H1 (cell line): ENCODE data around the gene ZNF606. TPM values are rescaled to one million over a fixed set of nuclear protein-coding genes. Genes with fewer than 3 reads are reported as not detected.

Experiments used
- CTCF ChIA-PET: fragments of 300-600 bp; sonication (Branson Sonifier 250); formaldehyde crosslinking; loops from one replicate; lab custom pipeline; 2021; ENCODE audit not compliant: partially characterized antibody; lab: Charles Lee
- POLR2A ChIA-PET: fragments of 300-600 bp; sonication (Branson Sonifier 250); formaldehyde crosslinking; loops from one replicate; lab custom pipeline; 2021; ENCODE audit warnings: inconsistent platforms; ENCODE audit not compliant: partially characterized antibody; lab: Charles Lee
- DNase-seq, 2 experiments: peaks; one replicate each; pipeline versions ENCODE4 v3.0.0 to v3.0.0-alpha.2; 2010 to 2022; ENCODE audit warnings: low spot score in 2 of 2, low read depth in 1 of 2, mixed read lengths in 1 of 2
- FAIRE-seq: peaks from 2 replicates; lab custom pipeline; 2011; peaks lifted over from hg19 to GRCh38; lab: Jason Lieb, UNC
- H2AFZ ChIP-seq: 2 replicates; pipeline ENCODE4 v1.8.1; 2012; ENCODE audit warnings: low read length, inconsistent platforms
- H2AK5ac ChIP-seq: 2 replicates; pipeline ENCODE4 v1.6.1; 2013; ENCODE audit warnings: low read depth, low read length
- H2BK120ac ChIP-seq: replicated peaks from 2 replicates; pipeline ENCODE3; 2013; ENCODE audit warnings: low read depth, low read length, inconsistent platforms
- H2BK12ac ChIP-seq: 2 replicates; pipeline ENCODE4 v1.6.1; 2013; ENCODE audit warnings: low read depth, low read length
- H2BK15ac ChIP-seq: 2 replicates; pipeline ENCODE4 v1.6.1; 2013; ENCODE audit warnings: low read length
- H2BK20ac ChIP-seq: 2 replicates; pipeline ENCODE4 v1.6.1; 2013; ENCODE audit warnings: low read length
- H2BK5ac ChIP-seq: 2 replicates; pipeline ENCODE4 v1.6.1; 2013; ENCODE audit warnings: low read depth, low read length
- H3K14ac ChIP-seq: 2 replicates; pipeline ENCODE4 v1.6.1; 2013; ENCODE audit warnings: inconsistent platforms; ENCODE audit not compliant: insufficient read length
- H3K18ac ChIP-seq: 2 replicates; pipeline ENCODE4 v1.6.1; 2013; ENCODE audit warnings: low read length; ENCODE audit errors: extremely low read depth
- H3K23ac ChIP-seq: 2 replicates; pipeline ENCODE4 v1.6.1; 2013; ENCODE audit warnings: inconsistent platforms; ENCODE audit not compliant: insufficient read length
- H3K23me2 ChIP-seq: 2 replicates; pipeline ENCODE4 v1.6.1; 2013; ENCODE audit warnings: low read depth, low read length
- H3K27ac ChIP-seq: 2 replicates; pipeline ENCODE4 v1.6.1; 2011; ENCODE audit warnings: low read depth, low read length, inconsistent platforms
- H3K27me3 ChIP-seq, 4 experiments: replicated peaks in 1 of 4; 1 replicate in 1 of 4; 2 replicates in 3 of 4; pipeline versions ENCODE4 v1.6.1 to v1.8.1; 2011 to 2013; ENCODE audit warnings: low read length in 3 of 4, mild to moderate bottlenecking in 3 of 4, inconsistent platforms in 2 of 4, mixed read lengths in 2 of 4, moderate library complexity in 1 of 4; ENCODE audit not compliant: control insufficient read depth in 3 of 4, insufficient read depth in 3 of 4; ENCODE audit errors: extremely low read depth in 1 of 4
- H3K36me3 ChIP-seq, 4 experiments: 2 replicates each; pipeline versions ENCODE4 v1.6.1 to v1.8.1; 2011 to 2013; ENCODE audit warnings: mild to moderate bottlenecking in 4 of 4, low read length in 3 of 4, moderate library complexity in 2 of 4, control low read depth in 1 of 4, inconsistent platforms in 1 of 4; ENCODE audit not compliant: insufficient read depth in 4 of 4, control insufficient read depth in 2 of 4
- H3K4ac ChIP-seq: replicated peaks from 2 replicates; pipeline ENCODE3; 2013; ENCODE audit warnings: low read length, low read depth, mixed read lengths, inconsistent platforms; ENCODE audit not compliant: insufficient read length
- H3K4me1 ChIP-seq, 4 experiments: replicated peaks in 1 of 4; 1 replicate in 1 of 4; 2 replicates in 3 of 4; pipeline versions ENCODE4 v1.6.1 to v1.8.1; 2011 to 2013; ENCODE audit warnings: low read length in 3 of 4, inconsistent platforms in 2 of 4, mixed read lengths in 1 of 4; ENCODE audit not compliant: insufficient read depth in 4 of 4, control insufficient read depth in 3 of 4
- H3K4me2 ChIP-seq, 2 experiments: 2 replicates each; pipeline versions ENCODE4 v1.6.1 to v1.8.1; 2011 to 2013; ENCODE audit warnings: low read depth in 2 of 2, low read length in 2 of 2, control low read depth in 1 of 2, inconsistent platforms in 1 of 2, mild to moderate bottlenecking in 1 of 2; ENCODE audit not compliant: insufficient read depth in 1 of 2
- H3K4me3 ChIP-seq, 4 experiments: fragments of 200-600, 300-600 bp in 1 of 4; sonication (generic), shearing (Covaris generic), sonication (Bioruptor Twin) in 1 of 4; 2 replicates each; pipeline versions ENCODE4 v1.5.1 to v1.8.1; 2011 to 2016; ENCODE audit warnings: low read length in 4 of 4, low read depth in 3 of 4, control low read depth in 2 of 4, inconsistent platforms in 2 of 4, mild to moderate bottlenecking in 2 of 4, mixed read lengths in 1 of 4, moderate library complexity in 1 of 4; ENCODE audit not compliant: insufficient read depth in 2 of 4; ENCODE audit errors: extremely low read depth in 1 of 4
- H3K56ac ChIP-seq: replicated peaks from 2 replicates; pipeline ENCODE3; 2013; ENCODE audit warnings: low read depth, mild to moderate bottlenecking, mixed read lengths, low read length, inconsistent platforms; ENCODE audit not compliant: insufficient read length
- H3K79me1 ChIP-seq: 2 replicates; pipeline ENCODE4 v1.6.1; 2013; ENCODE audit warnings: low read depth, low read length, control low read depth
- H3K79me2 ChIP-seq, 2 experiments: 2 replicates each; pipeline versions ENCODE4 v1.6.1 to v1.8.1; 2012 to 2013; ENCODE audit warnings: low read length in 2 of 2, mild to moderate bottlenecking in 2 of 2, inconsistent platforms in 1 of 2; ENCODE audit not compliant: insufficient read depth in 2 of 2, control insufficient read depth in 1 of 2
- H3K9ac ChIP-seq, 4 experiments: replicated peaks in 1 of 4; 1 replicate in 1 of 4; 2 replicates in 3 of 4; pipeline versions ENCODE4 v1.6.1 to v1.8.1; 2011 to 2013; ENCODE audit warnings: low read depth in 3 of 4, low read length in 3 of 4, control low read depth in 2 of 4, mild to moderate bottlenecking in 2 of 4, moderate library complexity in 2 of 4, inconsistent platforms in 1 of 4; ENCODE audit errors: extremely low read depth in 1 of 4
- H3K9me3 ChIP-seq, 2 experiments: 2 replicates each; pipeline versions ENCODE4 v1.6.1 to v1.8.1; 2012 to 2013; ENCODE audit warnings: mild to moderate bottlenecking in 2 of 2, moderate library complexity in 2 of 2, control low read depth in 1 of 2, inconsistent platforms in 1 of 2, low read depth in 1 of 2, low read length in 1 of 2, mixed read lengths in 1 of 2; ENCODE audit not compliant: insufficient read depth in 2 of 2
- H4K20me1 ChIP-seq, 2 experiments: replicated peaks in 1 of 2; 2 replicates each; pipeline versions ENCODE3 to v1.8.1; 2011 to 2013; ENCODE audit warnings: inconsistent platforms in 2 of 2, low read length in 2 of 2, mild to moderate bottlenecking in 1 of 2; ENCODE audit not compliant: insufficient read depth in 2 of 2, control insufficient read depth in 1 of 2
- H4K5ac ChIP-seq: 2 replicates; pipeline ENCODE4 v1.6.1; 2013; ENCODE audit warnings: low read length, low read depth, mixed read lengths, inconsistent platforms; ENCODE audit not compliant: insufficient read length
- H4K8ac ChIP-seq: 2 replicates; pipeline ENCODE4 v1.8.0; 2013; ENCODE audit warnings: mild to moderate bottlenecking, moderate library complexity, low read length, inconsistent platforms; ENCODE audit not compliant: insufficient read depth; ENCODE audit errors: extremely low read depth
- H4K91ac ChIP-seq: replicated peaks from 2 replicates; pipeline ENCODE3; 2013; ENCODE audit warnings: low read length, mixed read lengths, inconsistent platforms; ENCODE audit not compliant: insufficient read length
- E2F6 ChIP-seq: IDR thresholded peaks from 2 replicates; pipeline ENCODE4 v1.6.1; 2012; ENCODE audit warnings: inconsistent platforms
- EZH2 ChIP-seq: fragments of 200-600 bp; sonication (generic); IDR thresholded peaks from 2 replicates; pipeline ENCODE4 v1.7.1; 2012; ENCODE audit warnings: low read depth, mild to moderate bottlenecking, moderate library complexity, low read length, inconsistent platforms; ENCODE audit not compliant: severe bottlenecking
- RXRA ChIP-seq: IDR thresholded peaks from 2 replicates; pipeline ENCODE4 v1.6.1; 2011; ENCODE audit warnings: low read depth, mild to moderate bottlenecking, low read length, moderate library complexity; ENCODE audit not compliant: insufficient read depth
- SAP30 ChIP-seq: fragments of 300-600 bp; sonication (generic); IDR thresholded peaks from 2 replicates; pipeline ENCODE4 v1.7.1; 2012; ENCODE audit warnings: low read length, moderate library complexity, mild to moderate bottlenecking, inconsistent platforms; ENCODE audit not compliant: insufficient read depth, insufficient replicate concordance
- WGBS, 2 experiments: shearing (Covaris generic) in 1 of 2; methylation state at CpG; one replicate each; pipeline versions ENCODE4 v1.1.6 to v1.1.7; 2013 to 2015; ENCODE audit warnings: low lambda C conversion rate in 2 of 2, mixed read lengths in 2 of 2, inconsistent platforms in 1 of 2, low coverage in 1 of 2, missing lambda C conversion rate in 1 of 2; ENCODE audit not compliant: insufficient replicate concordance in 2 of 2, insufficient coverage in 1 of 2, insufficient read length in 1 of 2; ENCODE audit errors: extremely low coverage in 1 of 2, missing lambda C conversion rate in 1 of 2; 5-methylcytosine and 5-hydroxymethylcytosine counted together
- polyA plus RNA-seq, 7 experiments: library from polyadenylated mRNA; depleted of rRNA in 3 of 7; stranded (reverse) in 5 of 7; unstranded in 2 of 7; fragments of >200 nt in 5 of 7; fragments of 200-250 nt in 2 of 7; gene quantifications; 1 replicate in 5 of 7; 2 replicates in 1 of 7; 4 replicates in 1 of 7; pipeline versions ENCODE4 v1.2.1 to v1.2.3, GENCODE V29; 2011 to 2013; ENCODE audit warnings: missing spikeins in 2 of 7, mixed read lengths in 2 of 7
- total RNA-seq: library from RNA; stranded (reverse); fragmentation: NEBNext Ultra II Directional; extraction: Animal tissue kit (Norgen Biotek cat#: 25700); gene quantifications from 2 replicates; pipeline ENCODE4 v1.2.1, GENCODE V29; 2021

Gene ZNF606
- total and polyA plus RNA-seq, 2 of the 8 experiments (the other 6 are each of a cell fraction or from before 2014, with no cell fraction given), result 5.2 to 19.3 TPM

DNA sequence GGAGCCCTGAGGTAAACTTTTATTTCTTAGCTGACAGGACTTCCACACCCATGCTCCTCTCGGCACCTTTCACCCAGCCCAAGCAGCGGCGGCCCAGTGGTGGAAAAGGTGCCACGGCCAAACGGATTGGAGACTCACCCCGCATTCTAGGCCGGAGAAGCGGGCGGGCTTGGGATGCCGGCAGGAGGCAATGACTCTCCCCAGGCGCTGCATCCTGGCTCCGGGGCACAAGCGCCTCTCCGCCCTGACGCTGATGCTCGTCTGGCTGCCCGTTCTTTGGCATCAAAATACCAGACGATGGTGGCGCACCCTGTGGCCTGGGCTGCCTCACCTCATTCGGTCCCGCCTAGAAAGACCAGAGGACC is 6.7 kb upstream of the ZNF606 start:
- H2BK15ac ChIP-seq, result no peak overlapping the region
- no peak overlapping the region for H2BK12ac ChIP-seq
- no peak overlapping the region for H2AFZ ChIP-seq
- no peak overlapping the region for H2BK20ac ChIP-seq
- peak overlapping the region in 1 of 4 experiments; percentile 12; a peak in 1 of 8 replicates for H3K4me3 ChIP-seq
- H3K56ac ChIP-seq, result no peak overlapping the region
- H3K9ac ChIP-seq, result no peak overlapping the region
- FAIRE-seq (no peak), DNase-seq (no peak)
- no peak overlapping the region for H4K5ac ChIP-seq
- H3K23me2 ChIP-seq, result no peaks in the 10 kb centered on the region; the same call in 1 of the 2 replicates
- H3K4ac ChIP-seq, result no peak overlapping the region
- ChIA-PET CTCF (no interaction called here), POLR2A (interaction anchor here (1.0 to 1.5 kb wide), 3 partner anchors 10 to 89 kb away, joined by 3 to 4 read pairs (median 3); partner anchors contain the start of gene ZSCAN18)
- no peak overlapping the region for H3K23ac ChIP-seq
- H4K91ac ChIP-seq, result no peak overlapping the region
- no peak overlapping the region for H4K8ac ChIP-seq
- H3K79me2 ChIP-seq, result peaks cover 0 to 4% of the 10 kb centered on the region in 2 experiments; a peak in 1 of 4 replicates
- no peak overlapping the region for H2AK5ac ChIP-seq
- peaks cover 37 to 53% of the 10 kb centered on the region in 2 experiments for H3K9me3 ChIP-seq
- H4K20me1 ChIP-seq, result peaks cover 0 to under 1% of the 10 kb centered on the region in 2 experiments
- WGBS, 2 experiments, result 92% methylated on average over 21 of the region's 21 CpGs; no CpG with 5 or more reads in 1 of the 2 experiments
- no peaks in the 10 kb centered on the region; a peak in 1 of 7 replicates for H3K27me3 ChIP-seq
- peaks cover 0 to 3% (median 0%) of the 10 kb centered on the region in 4 experiments; a peak in 1 of 7 replicates for H3K4me1 ChIP-seq
- no peak overlapping the region for H3K27ac ChIP-seq
- H3K18ac ChIP-seq, result no peak overlapping the region
- peaks cover 12 to 47% (median 21%) of the 10 kb centered on the region in 4 experiments for H3K36me3 ChIP-seq
- H3K4me2 ChIP-seq, result peak overlapping the region in 1 of 2 experiments; percentile 31; a peak in 2 of 4 replicates
- no peak overlapping the region for H3K14ac ChIP-seq
- TF ChIP-seq RXRA, result no peak
- TF ChIP-seq E2F6, result peak; percentile 14; the same call in 1 of the 2 replicates
- no peak for TF ChIP-seq SAP30
- TF ChIP-seq EZH2, result no peak
- no peaks in the 10 kb centered on the region for H3K79me1 ChIP-seq
- H2BK120ac ChIP-seq, result no peak overlapping the region
- no peak overlapping the region for H2BK5ac ChIP-seq
